ENCODE results near the gene TGFBR3.

- TF ChIP-seq POLR2A (IDR thresholded peaks at IDR 0.05; ENCODE audit: low read depth, low read length) (no peak), POLR2AphosphoS5 (IDR thresholded peaks at IDR 0.05; ENCODE audit: low read depth, low read length) (no peak)
Measured at GRCh38 chr1:91630803-91631202, 255.1 kb downstream of the TGFBR3 start.
